K562 (cell line): Measurements from ENCODE around the gene IL17A. TPM values are rescaled to one million over a fixed set of nuclear protein-coding genes. Genes with fewer than 3 reads are reported as not detected.

Source experiments
- FIP1L1 ChIP-seq: fragments of 200-400 bp; formaldehyde crosslinking; IDR thresholded peaks from 2 replicates; pipeline ENCODE4 v1.6.1; 2018; ENCODE audit warnings: mild to moderate bottlenecking, low read depth, low read length; ENCODE audit not compliant: poor library complexity, severe bottlenecking
- NFXL1 ChIP-seq: fragments of 450-650 bp; formaldehyde crosslinking; IDR thresholded peaks from 2 replicates; pipeline ENCODE4 v1.4.0; 2021; ENCODE audit warnings: mild to moderate bottlenecking
- ZFP30 ChIP-seq: fragments of 250-450 bp; sonication (Bioruptor Pico); IDR thresholded peaks from 2 replicates; pipeline ENCODE4 v1.8.0; 2022; ENCODE audit warnings: moderate library complexity, mild to moderate bottlenecking, inconsistent platforms, borderline replicate concordance
- ZNF354B ChIP-seq: fragments of 250-450 bp; sonication (Bioruptor Pico); IDR thresholded peaks from 2 replicates; pipeline ENCODE4 v1.4.0; 2020
- ZNF785 ChIP-seq: fragments of 250-450 bp; sonication (Bioruptor Pico); IDR thresholded peaks from 2 replicates; pipeline ENCODE4 v1.4.0; 2020; ENCODE audit warnings: mild to moderate bottlenecking
- polyA plus RNA-seq, 8 experiments: library from polyadenylated mRNA; depleted of rRNA in 4 of 8; stranded (reverse) in 5 of 8; unstranded in 3 of 8; fragments of >200 nt; fragmentation: Nextera tagmentation in 2 of 8; fragmentation: Illumina TruSeq in 1 of 8; extraction: Ambion mirVana in 2 of 8; extraction: Trizol in 1 of 8; gene quantifications; 2 replicates each; pipeline versions ENCODE4 v1.2.1 to v1.2.3, GENCODE V29; 2011 to 2014; ENCODE audit warnings: inconsistent platforms in 1 of 8, missing spikeins in 1 of 8
- total RNA-seq, 7 experiments: library from RNA; depleted of rRNA in 6 of 7; stranded (reverse); fragments of >200 nt in 6 of 7; fragmentation: Illumina TruSeq in 2 of 7; extraction: Trizol in 2 of 7; gene quantifications; 2 replicates each; pipeline versions ENCODE4 v1.2.1 to v1.2.3, GENCODE V29; 2011 to 2021; ENCODE audit warnings: low replicate concordance in 1 of 7
- TF ChIP-seq, protein P1 (sequence below): fragments of 200-800 bp; sonication (Bioruptor generic); IDR thresholded peaks from 2 replicates; pipeline ENCODE4 v1.6.1; 2017; ENCODE audit warnings: missing genetic modification characterization, missing compliant biosample characterization
- TF ChIP-seq, protein P2 (sequence below): sonication (generic); IDR thresholded peaks from 2 replicates; pipeline ENCODE4 v1.6.1; 2016
- TF ChIP-seq, protein P3 (sequence below): fragments of 200-600 bp; sonication (generic); IDR thresholded peaks from one replicate; pipeline ENCODE4 v1.6.1; 2012; ENCODE audit warnings: mild to moderate bottlenecking, low read depth, low read length, inconsistent platforms

Gene IL17A
- total and polyA plus RNA-seq, 9 of the 15 experiments (the other 6 are each of a cell fraction or from before 2014, with no cell fraction given): not detected

DNA sequence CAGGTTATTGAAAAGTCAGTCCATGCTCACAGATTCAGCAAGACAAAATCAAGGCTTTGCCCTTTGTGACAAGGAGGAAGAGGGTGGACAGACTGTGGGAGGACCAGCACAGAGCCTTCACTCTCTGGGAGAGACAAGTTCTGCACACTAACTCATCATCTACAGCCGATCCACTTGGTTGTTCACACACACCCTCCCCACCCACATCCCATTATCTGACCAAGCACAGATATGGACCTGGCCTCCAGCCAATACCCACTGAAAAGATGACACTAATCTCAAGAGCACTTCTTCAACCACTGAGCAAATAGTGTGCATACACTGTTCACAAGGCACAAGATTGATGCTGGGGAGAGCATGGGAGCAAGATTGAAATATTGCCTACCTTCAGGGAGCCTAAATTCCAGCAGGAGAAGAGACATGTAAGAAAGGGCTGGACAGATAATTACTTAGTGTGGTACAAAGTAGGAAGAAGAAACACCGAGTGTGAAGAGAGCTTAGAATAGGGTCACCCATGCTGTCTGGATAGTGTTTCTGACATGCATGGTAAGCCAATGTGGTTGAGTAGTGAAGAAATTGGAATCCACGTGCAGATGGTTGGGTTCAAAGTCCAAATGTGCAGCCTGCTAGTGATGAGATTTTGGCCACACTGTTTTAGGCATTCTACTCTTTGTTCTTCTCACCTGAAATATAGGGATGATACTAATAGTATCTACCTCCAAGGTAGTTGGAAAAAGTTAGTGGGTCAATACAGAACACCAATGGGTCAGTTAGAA lies 21.7 kb upstream of the IL17A start (continued):
- TF ChIP-seq, protein P1, sequence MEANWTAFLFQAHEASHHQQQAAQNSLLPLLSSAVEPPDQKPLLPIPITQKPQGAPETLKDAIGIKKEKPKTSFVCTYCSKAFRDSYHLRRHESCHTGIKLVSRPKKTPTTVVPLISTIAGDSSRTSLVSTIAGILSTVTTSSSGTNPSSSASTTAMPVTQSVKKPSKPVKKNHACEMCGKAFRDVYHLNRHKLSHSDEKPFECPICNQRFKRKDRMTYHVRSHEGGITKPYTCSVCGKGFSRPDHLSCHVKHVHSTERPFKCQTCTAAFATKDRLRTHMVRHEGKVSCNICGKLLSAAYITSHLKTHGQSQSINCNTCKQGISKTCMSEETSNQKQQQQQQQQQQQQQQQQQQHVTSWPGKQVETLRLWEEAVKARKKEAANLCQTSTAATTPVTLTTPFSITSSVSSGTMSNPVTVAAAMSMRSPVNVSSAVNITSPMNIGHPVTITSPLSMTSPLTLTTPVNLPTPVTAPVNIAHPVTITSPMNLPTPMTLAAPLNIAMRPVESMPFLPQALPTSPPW: peak; percentile 34; the same call in 1 of the 2 replicates
- TF ChIP-seq, protein P2, sequence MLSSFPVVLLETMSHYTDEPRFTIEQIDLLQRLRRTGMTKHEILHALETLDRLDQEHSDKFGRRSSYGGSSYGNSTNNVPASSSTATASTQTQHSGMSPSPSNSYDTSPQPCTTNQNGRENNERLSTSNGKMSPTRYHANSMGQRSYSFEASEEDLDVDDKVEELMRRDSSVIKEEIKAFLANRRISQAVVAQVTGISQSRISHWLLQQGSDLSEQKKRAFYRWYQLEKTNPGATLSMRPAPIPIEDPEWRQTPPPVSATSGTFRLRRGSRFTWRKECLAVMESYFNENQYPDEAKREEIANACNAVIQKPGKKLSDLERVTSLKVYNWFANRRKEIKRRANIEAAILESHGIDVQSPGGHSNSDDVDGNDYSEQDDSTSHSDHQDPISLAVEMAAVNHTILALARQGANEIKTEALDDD: 0 out of 2 replicates have a peak, but pooled peaks have one; percentile 18
- TF ChIP-seq ZNF785 (CRISPR knock-in tag) (no peak), NFXL1 (CRISPR knock-in tag) (no peak), ZFP30 (CRISPR knock-in tag) (no peak), FIP1L1 (no peak), ZNF354B (CRISPR knock-in tag) (no peak)
- TF ChIP-seq, protein P3, sequence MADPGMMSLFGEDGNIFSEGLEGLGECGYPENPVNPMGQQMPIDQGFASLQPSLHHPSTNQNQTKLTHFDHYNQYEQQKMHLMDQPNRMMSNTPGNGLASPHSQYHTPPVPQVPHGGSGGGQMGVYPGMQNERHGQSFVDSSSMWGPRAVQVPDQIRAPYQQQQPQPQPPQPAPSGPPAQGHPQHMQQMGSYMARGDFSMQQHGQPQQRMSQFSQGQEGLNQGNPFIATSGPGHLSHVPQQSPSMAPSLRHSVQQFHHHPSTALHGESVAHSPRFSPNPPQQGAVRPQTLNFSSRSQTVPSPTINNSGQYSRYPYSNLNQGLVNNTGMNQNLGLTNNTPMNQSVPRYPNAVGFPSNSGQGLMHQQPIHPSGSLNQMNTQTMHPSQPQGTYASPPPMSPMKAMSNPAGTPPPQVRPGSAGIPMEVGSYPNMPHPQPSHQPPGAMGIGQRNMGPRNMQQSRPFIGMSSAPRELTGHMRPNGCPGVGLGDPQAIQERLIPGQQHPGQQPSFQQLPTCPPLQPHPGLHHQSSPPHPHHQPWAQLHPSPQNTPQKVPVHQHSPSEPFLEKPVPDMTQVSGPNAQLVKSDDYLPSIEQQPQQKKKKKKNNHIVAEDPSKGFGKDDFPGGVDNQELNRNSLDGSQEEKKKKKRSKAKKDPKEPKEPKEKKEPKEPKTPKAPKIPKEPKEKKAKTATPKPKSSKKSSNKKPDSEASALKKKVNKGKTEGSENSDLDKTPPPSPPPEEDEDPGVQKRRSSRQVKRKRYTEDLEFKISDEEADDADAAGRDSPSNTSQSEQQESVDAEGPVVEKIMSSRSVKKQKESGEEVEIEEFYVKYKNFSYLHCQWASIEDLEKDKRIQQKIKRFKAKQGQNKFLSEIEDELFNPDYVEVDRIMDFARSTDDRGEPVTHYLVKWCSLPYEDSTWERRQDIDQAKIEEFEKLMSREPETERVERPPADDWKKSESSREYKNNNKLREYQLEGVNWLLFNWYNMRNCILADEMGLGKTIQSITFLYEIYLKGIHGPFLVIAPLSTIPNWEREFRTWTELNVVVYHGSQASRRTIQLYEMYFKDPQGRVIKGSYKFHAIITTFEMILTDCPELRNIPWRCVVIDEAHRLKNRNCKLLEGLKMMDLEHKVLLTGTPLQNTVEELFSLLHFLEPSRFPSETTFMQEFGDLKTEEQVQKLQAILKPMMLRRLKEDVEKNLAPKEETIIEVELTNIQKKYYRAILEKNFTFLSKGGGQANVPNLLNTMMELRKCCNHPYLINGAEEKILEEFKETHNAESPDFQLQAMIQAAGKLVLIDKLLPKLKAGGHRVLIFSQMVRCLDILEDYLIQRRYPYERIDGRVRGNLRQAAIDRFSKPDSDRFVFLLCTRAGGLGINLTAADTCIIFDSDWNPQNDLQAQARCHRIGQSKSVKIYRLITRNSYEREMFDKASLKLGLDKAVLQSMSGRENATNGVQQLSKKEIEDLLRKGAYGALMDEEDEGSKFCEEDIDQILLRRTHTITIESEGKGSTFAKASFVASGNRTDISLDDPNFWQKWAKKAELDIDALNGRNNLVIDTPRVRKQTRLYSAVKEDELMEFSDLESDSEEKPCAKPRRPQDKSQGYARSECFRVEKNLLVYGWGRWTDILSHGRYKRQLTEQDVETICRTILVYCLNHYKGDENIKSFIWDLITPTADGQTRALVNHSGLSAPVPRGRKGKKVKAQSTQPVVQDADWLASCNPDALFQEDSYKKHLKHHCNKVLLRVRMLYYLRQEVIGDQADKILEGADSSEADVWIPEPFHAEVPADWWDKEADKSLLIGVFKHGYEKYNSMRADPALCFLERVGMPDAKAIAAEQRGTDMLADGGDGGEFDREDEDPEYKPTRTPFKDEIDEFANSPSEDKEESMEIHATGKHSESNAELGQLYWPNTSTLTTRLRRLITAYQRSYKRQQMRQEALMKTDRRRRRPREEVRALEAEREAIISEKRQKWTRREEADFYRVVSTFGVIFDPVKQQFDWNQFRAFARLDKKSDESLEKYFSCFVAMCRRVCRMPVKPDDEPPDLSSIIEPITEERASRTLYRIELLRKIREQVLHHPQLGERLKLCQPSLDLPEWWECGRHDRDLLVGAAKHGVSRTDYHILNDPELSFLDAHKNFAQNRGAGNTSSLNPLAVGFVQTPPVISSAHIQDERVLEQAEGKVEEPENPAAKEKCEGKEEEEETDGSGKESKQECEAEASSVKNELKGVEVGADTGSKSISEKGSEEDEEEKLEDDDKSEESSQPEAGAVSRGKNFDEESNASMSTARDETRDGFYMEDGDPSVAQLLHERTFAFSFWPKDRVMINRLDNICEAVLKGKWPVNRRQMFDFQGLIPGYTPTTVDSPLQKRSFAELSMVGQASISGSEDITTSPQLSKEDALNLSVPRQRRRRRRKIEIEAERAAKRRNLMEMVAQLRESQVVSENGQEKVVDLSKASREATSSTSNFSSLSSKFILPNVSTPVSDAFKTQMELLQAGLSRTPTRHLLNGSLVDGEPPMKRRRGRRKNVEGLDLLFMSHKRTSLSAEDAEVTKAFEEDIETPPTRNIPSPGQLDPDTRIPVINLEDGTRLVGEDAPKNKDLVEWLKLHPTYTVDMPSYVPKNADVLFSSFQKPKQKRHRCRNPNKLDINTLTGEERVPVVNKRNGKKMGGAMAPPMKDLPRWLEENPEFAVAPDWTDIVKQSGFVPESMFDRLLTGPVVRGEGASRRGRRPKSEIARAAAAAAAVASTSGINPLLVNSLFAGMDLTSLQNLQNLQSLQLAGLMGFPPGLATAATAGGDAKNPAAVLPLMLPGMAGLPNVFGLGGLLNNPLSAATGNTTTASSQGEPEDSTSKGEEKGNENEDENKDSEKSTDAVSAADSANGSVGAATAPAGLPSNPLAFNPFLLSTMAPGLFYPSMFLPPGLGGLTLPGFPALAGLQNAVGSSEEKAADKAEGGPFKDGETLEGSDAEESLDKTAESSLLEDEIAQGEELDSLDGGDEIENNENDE: no peak
